ENCODE results near the gene PACC1. TPM values are rescaled to one million over a fixed set of nuclear protein-coding genes. Genes with fewer than 3 reads are reported as not detected.

The PACC1 gene
- total and polyA plus RNA-seq, 10 of the 15 experiments (the other 5 are each of a cell fraction or from before 2014, with no cell fraction given) = 16.1 to 29.7 (median 19.3) TPM

DNA sequence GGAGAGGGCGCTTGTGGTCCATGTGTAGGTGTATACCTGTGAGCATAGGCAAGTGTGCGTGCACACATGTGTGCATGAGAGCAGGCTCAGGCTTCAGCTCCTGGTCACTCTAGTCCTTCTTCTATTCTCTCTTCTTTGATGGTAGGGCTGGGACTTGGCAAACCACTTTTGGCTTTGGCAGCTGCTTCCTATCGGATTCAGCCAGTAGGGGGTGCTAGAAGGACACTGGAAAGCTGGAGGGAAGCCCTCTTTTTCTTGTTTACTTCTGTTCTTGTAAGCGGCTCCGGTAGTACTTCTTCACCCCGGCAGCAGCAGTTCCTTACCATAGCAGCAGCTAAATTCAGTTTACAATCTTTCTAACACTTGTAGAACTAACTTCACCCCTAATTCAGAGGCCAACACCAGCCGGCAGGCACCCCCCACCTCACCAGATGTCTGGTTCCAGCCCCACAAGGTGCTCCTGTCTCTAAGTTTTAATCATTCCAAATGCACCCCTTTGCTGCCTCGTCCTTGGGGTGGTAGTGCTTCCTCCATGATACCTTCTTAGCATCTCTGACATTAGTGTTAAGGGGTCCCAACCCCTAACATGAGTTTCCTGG is 43.2 kb upstream of the PACC1 start:
- peak; percentile 78 for FAIRE-seq
- H3K27ac ChIP-seq (ENCODE audit: control insufficient read depth, insufficient read depth) = no peak overlapping the region
- no peaks in the 10 kb centered on the region; the same call in 2 of the 3 replicates for H3K9me3 ChIP-seq (replicated peaks; ENCODE audit: control insufficient read depth, insufficient read depth, low read length)
- no peak overlapping the region for H3K4me2 ChIP-seq (ENCODE audit: control insufficient read depth, insufficient read depth)
- RAD21 ChIA-PET (ENCODE audit: unreplicated experiment) = interaction anchor here (0.6 to 6.1 kb wide), 13 partner anchors 21 to 778 kb away, joined by 3 to 197 read pairs (median 9); partner anchors contain the start of gene NEK2
- H4K20me1 ChIP-seq (ENCODE audit: control insufficient read depth, insufficient read depth) = no peaks in the 10 kb centered on the region
- intact Hi-C loops (cut with micrococcal nuclease; ENCODE audit: unreplicated experiment) (loop anchor here (1.0 to 5.0 kb wide), 6 partner anchors 18 to 387 kb away; partner anchors contain the start of gene PACC1), in situ Hi-C loops (cut with MboI) (loop anchor here (5.0 kb wide), 2 partner anchors 396 to 781 kb away; partner anchors contain the start of gene NEK2)
- H3K36me3 ChIP-seq (ENCODE audit: control insufficient read depth in 2 of 2, insufficient read depth in 2 of 2, low read length in 1 of 2) = no peaks in the 10 kb centered on the region
- peak; percentile 59 for ATAC-seq
- CTCF ChIA-PET = interaction anchor here (0.6 to 8.5 kb wide), 57 partner anchors 9 to 777 kb away, joined by 3 to 270 read pairs (median 4); partner anchors contain the start of genes DTL, INTS7, NENF and NSL1
- no TSS peak for BruUV-seq (replicated peaks)
- SMC1A ChIA-PET (ENCODE audit: uncharacterized antibody, unreplicated experiment) = interaction anchor here (0.7 to 6.6 kb wide), 24 partner anchors 9 to 778 kb away, joined by 3 to 168 read pairs (median 4); partner anchors contain the start of genes DTL and INTS7
- H3K4me3 ChIP-seq = no peak overlapping the region
- no peak overlapping the region for H3K9ac ChIP-seq (ENCODE audit: control insufficient read depth, insufficient read depth, low read length)
- DNase-seq (ENCODE audit: low read depth, low spot score) = no peak
- H3K4me1 ChIP-seq (ENCODE audit: control insufficient read depth, insufficient read depth, low read length) = no peaks in the 10 kb centered on the region
- no peaks in the 10 kb centered on the region for H3K79me2 ChIP-seq (ENCODE audit: control insufficient read depth, insufficient read depth, low read length)
- H3K27me3 ChIP-seq (replicated peaks in 1 of 2; ENCODE audit: control insufficient read depth in 2 of 2, insufficient read depth in 2 of 2, low read length in 1 of 2) = no peaks in the 10 kb centered on the region; a peak in 1 of 4 replicates
- no peak overlapping the region for H2AFZ ChIP-seq (ENCODE audit: control insufficient read depth, low read depth, low read length)
- WGBS (ENCODE audit: insufficient coverage, insufficient replicate concordance, low lambda C conversion rate, missing lambda C conversion rate) = 42% methylated on average over 8 of the region's 8 CpGs
- POLR2A ChIA-PET = interaction anchor here (1.6 to 3.0 kb wide), 2 partner anchors 43 to 387 kb away, joined by 3 to 13 read pairs; partner anchors contain the start of gene PACC1
- TF ChIP-seq SPI1 (IDR thresholded peaks at IDR 0.05; ENCODE audit: borderline replicate concordance, insufficient read depth, low read depth, low read length) = no peak
- no peak for TF ChIP-seq SMARCA5 (IDR thresholded peaks at IDR 0.05)
- TF ChIP-seq SREBF2 (IDR thresholded peaks at IDR 0.05; ENCODE audit: low read length) = no peak
- peak; percentile 77 for TF ChIP-seq RAD21 (IDR thresholded peaks at IDR 0.05; ENCODE audit: insufficient read depth, low read depth, low read length)
- no peak for TF ChIP-seq STAT3 (IDR thresholded peaks at IDR 0.05; ENCODE audit: low read depth, low read length)
- TF ChIP-seq RUNX3 (IDR thresholded peaks at IDR 0.05; ENCODE audit: low read length) = 0 out of 2 replicates have a peak, but pooled peaks have one; percentile 12
- TF ChIP-seq TARDBP (IDR thresholded peaks at IDR 0.05; ENCODE audit: borderline replicate concordance) = no peak
- no peak for TF ChIP-seq NR2C2 (IDR thresholded peaks at IDR 0.05; ENCODE audit: borderline replicate concordance, control insufficient read depth, insufficient read length, low read depth)
- peak; percentile 40; the same call in 1 of the 2 replicates for TF ChIP-seq SMC3 (IDR thresholded peaks at IDR 0.05; ENCODE audit: borderline replicate concordance, low read length)
- TF ChIP-seq SP1 (IDR thresholded peaks at IDR 0.05; ENCODE audit: low read depth, low read length) = no peak
- TF ChIP-seq, protein P1, sequence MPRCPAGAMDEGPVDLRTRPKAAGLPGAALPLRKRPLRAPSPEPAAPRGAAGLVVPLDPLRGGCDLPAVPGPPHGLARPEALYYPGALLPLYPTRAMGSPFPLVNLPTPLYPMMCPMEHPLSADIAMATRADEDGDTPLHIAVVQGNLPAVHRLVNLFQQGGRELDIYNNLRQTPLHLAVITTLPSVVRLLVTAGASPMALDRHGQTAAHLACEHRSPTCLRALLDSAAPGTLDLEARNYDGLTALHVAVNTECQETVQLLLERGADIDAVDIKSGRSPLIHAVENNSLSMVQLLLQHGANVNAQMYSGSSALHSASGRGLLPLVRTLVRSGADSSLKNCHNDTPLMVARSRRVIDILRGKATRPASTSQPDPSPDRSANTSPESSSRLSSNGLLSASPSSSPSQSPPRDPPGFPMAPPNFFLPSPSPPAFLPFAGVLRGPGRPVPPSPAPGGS (IDR thresholded peaks at IDR 0.05; ENCODE audit: borderline replicate concordance, insufficient read depth, low read depth, low read length, poor library complexity, severe bottlenecking) = no peak
- TF ChIP-seq MXI1 (IDR thresholded peaks at IDR 0.05; ENCODE audit: low read depth, low read length) = no peak
- no peak for TF ChIP-seq POU2F2 (IDR thresholded peaks at IDR 0.05; ENCODE audit: borderline replicate concordance, low read depth, low read length)
- TF ChIP-seq CTCF (IDR thresholded peaks at IDR 0.05 in 2 of 3, conservative IDR thresholded peaks at IDR 0.05 in 1 of 3; ENCODE audit: control insufficient read depth in 2 of 3, extremely low read depth in 1 of 3, insufficient read depth in 1 of 3, low read depth in 3 of 3, low read length in 3 of 3) = peak; percentile 55 to 69 (median 66)
- TF ChIP-seq WRNIP1 (IDR thresholded peaks at IDR 0.05; ENCODE audit: borderline replicate concordance, low read depth, low read length) = no peak
- no peak for TF ChIP-seq RCOR1 (conservative IDR thresholded peaks at IDR 0.05; ENCODE audit: low read depth, low read length)
- no peak for TF ChIP-seq GABPA (IDR thresholded peaks at IDR 0.05; ENCODE audit: low read depth)
- TF ChIP-seq, protein P2, sequence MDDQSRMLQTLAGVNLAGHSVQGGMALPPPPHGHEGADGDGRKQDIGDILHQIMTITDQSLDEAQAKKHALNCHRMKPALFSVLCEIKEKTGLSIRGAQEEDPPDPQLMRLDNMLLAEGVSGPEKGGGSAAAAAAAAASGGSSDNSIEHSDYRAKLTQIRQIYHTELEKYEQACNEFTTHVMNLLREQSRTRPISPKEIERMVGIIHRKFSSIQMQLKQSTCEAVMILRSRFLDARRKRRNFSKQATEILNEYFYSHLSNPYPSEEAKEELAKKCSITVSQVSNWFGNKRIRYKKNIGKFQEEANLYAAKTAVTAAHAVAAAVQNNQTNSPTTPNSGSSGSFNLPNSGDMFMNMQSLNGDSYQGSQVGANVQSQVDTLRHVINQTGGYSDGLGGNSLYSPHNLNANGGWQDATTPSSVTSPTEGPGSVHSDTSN (IDR thresholded peaks at IDR 0.05; ENCODE audit: insufficient replicate concordance, low read depth, low read length) = no peak
